NCI-H2171 treated with DMSO at 0.1 percent for 48 hours (cell line): Measurements from ENCODE around the gene POLR3G.
A peak's percentile ranks its signal among the peaks of the same experiment; 100 is the strongest.

Source experiments
- DNase-seq: peaks from one replicate; lab custom pipeline; 2025; lab: John Stamatoyannopoulos, UW

Gene POLR3G

DNA sequence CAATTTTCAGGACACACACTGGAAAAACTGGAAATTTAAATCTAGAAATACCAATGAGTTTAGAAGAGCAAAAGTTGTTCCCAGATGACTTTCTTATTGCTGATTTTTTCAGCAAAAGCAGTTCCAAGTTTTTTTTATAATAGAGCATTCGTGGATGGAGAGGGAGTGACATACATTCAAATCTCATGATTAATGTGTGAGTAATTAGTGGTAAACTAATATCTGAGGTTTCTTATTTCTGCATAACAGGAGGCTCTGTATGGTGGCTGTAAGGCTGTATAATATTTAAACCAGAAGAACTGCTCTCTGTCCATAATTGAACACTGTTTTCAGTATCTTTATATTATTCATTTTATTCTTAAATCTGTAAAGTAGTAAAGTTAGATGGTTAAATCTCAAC is 28.9 kb downstream of the POLR3G start:
- DNase-seq, result no peak

DNA sequence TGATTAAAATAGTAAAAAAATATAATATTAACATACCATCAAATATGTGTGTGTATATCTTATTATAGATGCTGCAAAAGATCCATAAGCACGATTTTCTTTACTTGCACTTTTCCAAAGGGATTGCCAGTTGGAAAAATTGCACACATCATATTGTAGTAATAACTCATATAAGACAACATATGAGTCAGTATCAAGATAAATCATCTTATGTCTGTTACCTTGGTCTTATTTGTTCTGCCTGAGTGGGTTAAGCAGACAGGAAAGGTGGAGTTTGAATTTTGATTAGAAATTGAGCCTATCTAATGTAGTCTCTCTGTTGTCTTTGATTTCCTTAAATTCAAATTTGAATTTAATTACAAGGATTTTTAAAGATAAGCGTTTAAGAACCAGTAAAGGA is 30.1 kb downstream of the POLR3G start:
- no peak for DNase-seq

DNA sequence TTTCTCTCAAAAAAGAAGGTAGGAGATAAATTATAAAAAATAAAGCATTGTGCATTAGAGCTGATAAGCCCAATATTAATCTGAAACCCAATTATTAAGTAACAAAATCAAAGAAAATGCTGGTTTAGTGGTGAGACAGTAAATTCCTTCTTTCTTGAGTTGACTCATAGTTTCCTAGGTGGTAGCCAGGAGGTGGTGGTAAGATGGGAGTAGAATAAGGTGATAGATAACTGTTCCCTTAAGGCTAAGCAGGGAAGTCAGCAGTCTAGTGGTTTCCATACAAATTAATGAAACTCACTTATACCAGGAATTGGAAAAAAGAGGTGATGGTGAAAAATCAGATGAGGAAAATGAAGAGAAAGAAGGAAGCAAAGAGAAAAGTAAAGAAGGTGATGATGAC is 31.6 kb downstream of the POLR3G start:
- no peak for DNase-seq

DNA sequence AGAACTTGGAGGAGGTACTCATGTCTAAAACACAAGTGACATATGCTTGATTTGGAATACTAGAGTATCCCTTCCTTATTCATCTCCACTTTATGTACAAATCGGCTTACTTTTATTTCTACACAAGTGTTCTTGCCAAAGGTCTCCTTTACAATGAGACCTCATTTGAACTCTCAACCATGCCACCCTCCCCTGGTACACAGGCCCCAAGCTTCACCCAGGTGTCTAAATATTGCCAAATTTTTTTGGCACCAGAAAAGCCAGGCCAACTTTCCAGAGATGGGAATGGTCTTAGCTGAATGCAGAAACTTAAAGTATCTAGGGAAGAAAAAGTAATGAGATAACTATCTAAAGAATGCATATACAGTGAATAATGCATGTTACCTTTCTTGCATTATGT is 35.8 kb downstream of the POLR3G start:
- no peak for DNase-seq

DNA sequence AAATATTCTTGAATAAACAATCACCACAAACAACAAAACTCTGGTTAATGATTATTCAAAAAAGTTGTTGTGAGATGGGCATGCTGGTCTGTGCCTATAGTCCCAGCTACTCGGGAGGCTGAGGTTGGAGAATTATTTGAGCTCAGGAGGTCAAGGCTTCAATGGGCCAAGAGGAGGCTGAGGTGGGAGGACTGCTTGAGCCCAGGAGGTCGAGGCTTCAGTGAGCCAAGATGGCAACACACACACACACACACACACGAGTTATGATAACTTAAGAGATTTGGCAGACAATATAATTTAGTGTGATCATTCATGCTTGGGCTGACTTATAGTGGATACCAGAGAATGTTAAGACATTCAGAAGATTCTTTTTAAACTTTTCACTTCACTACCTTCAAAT is 39.9 kb downstream of the POLR3G start:
- DNase-seq, result no peak

DNA sequence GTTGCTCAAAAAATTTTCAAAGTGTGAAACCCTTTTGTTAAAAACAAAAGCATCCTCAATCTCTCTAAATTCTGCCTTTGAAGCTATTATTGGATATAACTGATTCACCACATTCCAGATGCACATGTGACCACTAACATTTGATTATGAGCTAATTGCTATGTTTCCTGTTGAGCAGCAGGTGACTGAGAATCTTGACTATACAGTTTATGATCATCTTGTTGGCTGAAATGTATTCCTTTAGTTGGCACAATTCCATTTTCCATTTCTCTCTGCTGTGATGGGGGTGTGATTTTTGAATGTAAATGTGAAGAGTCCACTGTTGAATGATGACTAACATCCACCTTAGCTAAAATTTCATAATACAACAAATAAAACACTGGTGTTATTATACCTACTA is 44.0 kb downstream of the POLR3G start:
- no peak for DNase-seq

DNA sequence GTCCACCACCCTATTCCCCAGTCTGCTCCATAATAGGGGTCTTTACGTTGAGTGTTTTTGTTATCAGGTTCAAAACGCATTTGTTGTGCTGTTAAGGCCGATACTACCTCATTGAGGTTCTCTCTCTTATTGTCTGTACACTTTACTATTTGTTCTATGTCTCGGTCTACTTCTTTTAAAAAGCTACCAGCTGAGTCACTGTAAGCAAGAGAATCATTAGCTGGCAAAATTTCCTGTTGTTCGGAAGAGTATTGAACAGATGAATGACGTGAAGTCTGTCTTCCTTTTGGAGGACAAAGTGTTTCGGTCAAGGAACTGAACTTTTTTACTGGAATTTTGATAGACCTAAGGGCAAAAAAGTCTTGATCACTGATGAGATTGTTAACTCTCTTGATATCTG is 44.4 kb downstream of the POLR3G start:
- no peak for DNase-seq

DNA sequence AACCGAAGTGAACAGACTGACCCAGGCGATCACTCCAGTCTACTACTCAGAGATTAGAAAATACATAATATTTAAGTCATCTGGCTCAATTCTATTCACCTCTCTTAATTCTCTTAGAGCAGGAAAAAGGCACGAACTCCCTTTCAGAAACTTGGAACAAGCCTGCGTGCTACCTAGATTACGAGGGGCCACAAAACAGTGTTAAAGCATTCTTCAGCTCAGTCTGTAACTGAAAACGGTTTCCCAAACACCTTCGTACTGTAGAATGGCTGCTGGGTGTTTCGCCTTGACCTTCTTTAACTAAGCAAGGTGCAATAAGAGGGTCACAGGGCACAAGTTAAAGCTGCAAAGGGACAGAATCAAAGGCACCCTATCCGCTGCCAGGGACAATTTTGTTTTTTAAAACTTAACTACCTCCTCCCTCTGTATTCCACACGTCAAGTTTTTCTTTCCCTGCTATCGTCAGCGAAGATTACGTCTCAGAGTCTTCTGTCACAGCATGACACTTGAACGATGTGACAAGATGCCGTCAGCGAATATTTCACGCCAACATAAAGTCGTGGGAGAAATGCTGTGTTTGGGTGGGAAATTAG is 54.0 kb downstream of the POLR3G start:
- DNase-seq, result peak; percentile 3

DNA sequence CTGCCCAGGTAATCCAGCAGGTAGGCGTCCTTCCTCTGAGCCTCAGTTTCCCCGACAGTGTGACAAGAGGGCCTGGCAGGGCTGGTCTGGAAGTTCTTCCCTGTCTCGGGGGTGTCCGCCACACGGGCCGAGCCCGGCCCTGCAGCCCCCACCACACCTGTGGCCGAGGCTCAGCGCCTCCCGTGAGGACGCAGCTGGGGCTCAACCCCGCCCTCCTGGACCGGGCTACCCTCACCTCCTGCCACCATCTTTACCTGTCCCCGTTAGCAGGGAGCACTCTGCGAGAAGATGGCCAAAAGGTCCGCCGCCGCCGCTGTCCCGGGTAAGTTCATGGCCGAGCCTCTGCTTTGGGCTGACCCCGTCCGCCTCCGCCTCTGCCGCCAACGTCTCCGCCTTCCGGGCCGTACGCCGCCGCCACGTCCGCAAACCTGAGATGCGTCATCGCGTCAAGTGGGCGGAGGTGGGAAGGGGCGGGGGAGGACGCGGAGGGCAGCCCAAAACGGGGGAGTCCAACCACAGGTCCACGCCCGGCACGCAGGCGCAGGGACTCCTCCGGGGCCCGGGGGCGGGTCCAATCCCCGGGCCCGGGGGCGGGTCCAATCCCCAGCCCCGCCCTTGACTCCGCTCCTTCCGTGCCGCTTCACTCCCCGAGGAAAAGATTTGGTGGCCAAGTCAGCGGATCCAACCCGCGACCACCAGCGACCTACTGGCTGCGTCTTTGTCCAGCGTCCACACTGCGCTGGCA is 54.7 kb downstream of the POLR3G start, which contains the start of gene LYSMD3:
Gene LYSMD3, minus strand, starts transcription at position 391 of the 745 bp plus-strand sequence. CDS start 4,295 bp downstream, outside the sequence.
- peak; percentile 86 for DNase-seq

DNA sequence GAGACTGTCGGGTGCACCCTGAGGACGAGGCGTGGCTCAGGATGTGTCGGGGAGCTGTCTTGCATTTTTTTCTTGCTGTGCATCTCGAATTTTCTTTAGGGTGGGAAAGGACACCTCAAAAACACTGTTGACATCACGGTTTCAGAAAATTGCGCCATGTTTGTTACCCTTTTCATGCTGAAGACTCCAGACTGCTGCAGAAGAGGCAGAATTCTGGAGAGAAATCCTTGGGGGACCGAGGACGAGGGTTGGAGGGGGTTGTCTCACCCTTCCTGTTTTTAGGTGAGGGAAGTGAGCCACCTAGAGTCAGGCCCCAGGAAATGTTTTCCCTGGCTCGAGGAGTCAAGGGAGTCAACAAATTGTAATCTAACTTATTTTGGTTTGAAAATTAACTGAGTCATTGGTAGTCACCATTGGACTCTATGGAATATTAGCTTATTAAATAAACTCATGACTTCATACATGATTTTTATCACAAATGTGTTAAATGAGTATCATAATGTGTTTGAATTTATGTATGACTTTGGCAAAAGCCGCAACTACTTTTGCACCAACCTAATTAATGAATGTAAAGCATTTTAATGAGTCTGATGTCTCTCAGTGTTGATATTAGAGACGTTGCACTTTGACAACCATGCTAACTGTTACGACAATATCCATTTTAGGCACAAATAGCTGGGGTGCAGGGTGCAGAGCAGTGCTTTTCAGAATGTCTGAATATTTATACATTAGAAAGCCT is 55.4 kb downstream of the POLR3G start:
- peak; percentile 72 for DNase-seq

DNA sequence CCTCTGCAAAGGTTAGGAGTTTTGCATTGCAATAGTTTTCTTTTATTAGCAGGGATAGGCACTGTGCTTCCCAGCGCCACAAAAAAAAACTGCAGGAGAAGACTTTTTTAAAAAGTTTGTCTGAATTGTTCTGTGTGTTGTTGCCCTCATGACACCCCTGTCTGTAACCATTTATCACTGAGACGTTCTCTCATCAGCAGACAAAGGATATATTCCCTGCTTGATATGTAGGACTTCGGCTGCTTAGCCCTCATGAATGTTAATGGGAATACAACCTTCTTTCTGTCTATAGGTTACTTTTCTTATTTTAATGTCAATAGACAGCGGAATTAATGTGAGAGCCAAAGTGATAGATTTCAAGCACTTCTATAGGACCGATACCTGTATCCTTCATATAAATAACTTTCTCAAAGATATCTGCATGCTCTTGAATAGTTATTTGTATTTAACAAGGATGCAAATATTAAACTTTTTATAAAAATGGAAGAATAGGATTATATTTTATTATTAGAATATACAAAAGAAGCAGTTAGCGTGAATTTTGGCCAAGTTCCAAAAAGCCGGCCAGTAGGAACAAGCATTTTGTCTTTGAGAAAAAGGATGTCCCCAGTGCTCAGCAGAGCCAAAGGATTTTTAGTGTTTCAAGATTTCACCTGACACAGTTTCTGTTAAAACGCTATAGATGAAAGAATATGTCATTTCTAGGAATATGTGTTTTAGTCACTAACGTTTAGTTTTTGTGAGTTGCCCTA is 56.2 kb downstream of the POLR3G start:
- DNase-seq, result no peak

DNA sequence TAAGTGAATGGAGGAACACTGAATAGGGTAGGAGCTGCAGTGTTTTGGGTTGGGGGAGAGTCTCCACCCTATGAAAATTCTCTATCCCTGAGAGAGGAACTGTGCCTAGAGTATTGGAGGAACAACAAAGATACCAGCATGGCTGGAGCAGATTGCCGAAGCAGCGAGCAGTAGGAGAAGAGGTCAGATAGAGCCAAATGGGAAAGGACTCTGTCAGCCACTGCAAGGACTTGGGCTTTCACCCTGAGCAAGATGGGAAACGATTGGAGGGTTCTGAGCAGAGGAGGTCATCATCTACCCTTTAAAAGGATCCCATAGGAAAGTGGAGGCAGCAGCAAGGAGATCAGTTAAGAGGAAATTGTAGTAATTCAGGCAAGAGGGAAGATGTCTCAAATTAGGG is 59.1 kb downstream of the POLR3G start:
- no peak for DNase-seq

DNA sequence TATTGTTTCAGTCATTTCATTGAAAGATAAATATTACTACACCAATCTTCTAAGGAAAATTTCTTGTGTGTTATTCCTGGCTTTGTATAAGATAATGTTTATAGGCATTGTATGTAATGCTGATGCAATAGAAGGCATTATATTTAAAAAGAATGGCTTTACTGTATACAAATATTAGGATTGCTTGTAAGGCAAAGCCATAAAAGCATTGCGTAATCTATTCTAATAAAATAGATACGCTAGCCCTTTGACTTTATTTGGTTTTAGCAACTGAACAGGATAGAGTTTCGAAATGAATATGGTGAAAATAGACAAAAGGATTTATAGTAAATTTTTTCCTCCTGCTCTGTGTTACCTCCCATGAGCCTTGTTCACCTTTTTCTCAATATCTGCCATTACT is 60.3 kb downstream of the POLR3G start:
- DNase-seq, result no peak

DNA sequence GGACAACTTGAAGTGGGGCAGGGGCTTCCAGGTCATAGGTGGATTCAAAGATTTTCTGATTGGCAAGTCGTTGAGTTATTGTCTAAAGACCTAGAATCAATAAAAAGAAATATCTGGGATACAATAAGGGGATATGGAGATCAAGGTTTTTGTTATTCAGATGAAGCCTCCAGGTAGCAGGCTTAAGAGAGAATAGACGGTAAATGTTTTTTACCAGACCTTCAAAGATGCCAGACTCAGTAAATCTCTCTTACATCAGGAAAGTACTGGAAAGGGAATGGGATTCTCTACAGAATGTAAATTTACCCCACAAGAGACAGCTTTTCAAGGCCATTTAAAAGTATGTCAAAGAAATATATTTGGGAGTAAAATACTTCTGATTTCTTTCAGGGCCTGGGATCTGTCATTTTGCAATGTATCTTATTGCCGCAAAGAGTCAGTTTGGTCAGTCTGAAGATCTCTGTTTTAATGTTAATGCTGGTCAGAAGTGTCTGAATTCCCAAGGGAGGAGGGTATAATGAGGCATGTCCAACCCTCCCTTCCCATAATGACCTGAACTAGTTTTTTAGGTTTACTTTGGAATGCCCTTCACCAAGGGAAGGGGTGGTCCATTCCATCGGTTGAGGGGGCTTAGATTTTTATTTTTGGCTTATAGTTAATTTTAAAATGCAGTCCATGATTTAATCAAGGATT is 68.3 kb downstream of the POLR3G start:
- no peak for DNase-seq

DNA sequence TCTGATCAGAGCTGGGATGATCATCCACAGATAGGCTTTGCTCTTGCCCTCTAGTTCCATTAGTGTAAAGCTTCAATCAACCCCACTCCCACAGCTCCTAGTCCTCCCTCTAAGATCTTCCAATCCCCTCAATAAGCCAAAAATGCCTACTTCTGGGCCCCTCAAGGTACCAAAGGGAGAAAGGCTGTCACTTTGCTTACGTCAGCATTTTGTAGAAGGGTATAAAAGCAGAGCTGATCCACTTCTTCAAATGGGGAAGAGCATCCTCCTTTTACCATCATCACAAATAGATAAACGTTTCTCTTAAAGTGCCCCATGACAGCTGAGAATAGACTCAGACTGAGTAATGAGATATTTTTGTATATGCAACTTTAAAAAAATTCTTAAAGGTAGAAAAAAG is 70.8 kb downstream of the POLR3G start:
- DNase-seq, result no peak

DNA sequence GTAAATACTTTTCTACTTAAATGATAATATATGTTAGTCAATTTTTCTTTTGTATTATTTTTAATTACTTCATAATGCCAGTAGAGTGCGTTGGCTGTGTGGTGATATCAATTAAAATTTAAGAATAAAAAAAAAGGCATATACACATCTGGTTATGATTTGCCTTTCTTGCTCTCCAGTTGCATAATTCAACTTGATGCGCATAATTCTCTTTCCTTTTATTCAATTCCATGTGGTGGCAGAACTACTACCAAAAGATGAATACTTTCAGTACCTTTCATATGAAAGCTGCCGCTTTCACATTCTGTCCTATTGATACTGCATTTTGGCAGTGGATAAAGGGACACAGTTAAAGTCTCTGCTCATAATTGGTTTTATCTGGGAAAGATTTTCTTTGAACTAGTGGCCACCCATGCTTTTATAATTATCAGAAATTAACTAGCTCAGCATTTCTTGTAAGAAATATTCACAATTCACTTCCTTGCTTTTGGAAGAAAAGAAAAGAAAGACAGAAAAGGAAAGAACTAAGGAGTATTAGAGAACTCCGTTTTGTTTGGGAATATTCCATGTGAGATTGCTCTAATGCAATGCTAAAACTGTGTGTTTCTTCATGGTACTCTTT is 71.7 kb downstream of the POLR3G start:
- DNase-seq, result no peak

DNA sequence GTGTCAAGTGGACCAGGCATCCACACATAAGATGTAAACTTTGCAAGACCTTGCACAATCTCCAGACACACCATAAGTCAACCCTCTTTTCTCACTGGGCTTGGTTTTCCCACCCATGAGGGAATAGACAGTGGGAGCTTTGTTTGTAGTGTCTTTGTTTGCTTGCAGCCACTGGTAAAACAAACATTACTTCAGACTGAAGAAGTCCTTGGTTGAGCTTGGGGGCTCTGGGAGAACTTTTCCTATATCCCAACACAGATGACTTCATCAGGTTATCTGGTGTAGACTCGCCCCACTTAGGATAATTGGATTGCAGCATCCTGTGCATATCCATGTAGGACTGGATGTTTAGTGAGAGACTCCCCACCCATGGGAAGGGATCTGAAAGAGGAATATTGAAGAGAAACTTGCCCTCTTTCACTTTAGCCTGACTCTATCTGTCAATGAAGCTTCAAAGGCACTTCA is 72.4 kb downstream of the POLR3G start:
- DNase-seq, result no peak

DNA sequence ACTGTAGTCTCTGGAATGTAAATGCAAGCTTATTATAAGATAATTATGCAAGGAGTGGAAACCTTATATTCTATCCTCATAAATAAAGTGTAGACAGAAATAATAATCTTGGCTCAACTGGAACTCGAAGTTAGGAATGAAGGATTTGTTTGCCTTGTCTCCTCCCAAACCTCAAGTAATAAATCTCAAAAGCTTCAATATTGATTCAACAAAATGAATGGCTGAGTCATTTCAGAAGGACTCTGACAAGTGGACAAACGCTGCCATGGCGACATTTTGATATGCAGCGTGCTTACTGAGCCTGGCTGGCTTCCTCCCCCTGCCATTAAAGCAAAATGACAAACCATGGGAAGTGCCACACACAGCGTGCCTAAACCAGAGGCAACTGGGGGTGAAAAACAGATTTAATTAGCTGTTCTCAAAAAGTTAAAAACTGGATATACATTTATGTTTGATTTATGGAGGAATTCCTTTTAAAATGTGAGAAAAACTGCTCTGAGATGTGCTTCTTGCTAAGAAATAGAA is 73.5 kb downstream of the POLR3G start:
- no peak for DNase-seq

DNA sequence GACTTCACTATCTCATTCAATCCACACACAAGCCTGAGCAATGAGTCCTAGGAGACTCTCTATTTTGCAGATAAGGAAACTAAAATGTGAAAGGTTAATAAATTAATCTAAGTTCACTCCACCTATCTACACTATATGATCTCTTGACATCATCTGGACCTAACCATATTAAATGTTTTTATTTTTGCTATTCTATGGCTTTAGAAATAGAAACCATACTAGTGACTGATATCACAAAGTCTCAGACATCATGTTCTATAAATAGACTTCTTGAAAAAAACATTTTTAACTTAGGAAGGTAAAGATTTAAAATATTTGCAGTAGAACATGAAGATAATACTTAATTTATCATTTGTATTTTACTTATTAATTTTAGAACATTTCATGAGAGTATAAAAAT is 74.6 kb downstream of the POLR3G start:
- DNase-seq, result no peak

DNA sequence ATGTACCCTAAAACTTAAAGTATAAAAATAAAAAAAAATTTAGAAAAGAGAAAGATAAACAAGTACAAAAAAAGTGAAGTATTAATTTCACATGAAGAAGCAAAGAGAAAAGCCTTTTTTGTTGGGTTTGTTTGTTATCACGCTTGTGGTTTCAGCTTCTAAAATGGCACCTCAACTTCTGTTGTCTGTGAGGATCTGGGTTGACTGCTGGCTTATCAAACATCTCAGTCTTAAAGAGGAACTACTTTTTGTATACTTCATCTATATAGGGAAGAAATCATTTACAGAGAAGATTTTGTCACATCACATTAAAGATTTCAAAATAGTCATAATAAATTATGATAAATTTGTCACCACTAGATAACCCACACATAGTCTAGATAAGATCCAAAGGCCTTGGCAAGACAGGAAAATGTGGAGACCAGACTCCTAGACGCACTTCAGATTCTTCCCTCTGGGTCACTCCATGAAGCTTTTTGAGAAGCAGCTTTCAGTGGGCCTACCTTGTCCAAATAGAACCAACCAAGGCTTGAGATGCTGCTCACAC is 75.1 kb downstream of the POLR3G start:
- no peak for DNase-seq

DNA sequence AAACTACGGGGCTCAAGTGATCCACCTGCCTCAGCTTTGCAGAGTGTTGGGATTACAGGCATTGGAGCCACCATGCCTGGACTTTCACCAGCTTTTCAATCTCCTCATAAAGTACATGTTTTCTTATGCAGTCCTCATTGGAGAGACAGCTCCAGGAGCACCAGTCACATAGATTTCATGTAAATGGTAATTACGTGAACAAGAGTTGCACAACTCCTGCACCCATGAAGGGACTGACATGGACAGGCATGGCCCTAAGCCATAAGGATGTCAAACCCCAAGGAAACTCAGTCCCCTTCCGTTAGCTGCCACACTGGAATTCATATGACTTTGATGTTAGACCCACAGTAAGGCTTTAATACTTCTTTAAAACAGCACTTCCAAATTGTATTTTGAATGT is 76.3 kb downstream of the POLR3G start:
- DNase-seq, result no peak
